GM21723 (cell line): ENCODE measurements around the gene PARP16.

ENCODE experiments used
- ATAC-seq: cut with Tn5 transposase; IDR thresholded peaks from one replicate; pipeline ENCODE4 v1.9.1; 2021; ENCODE audit warnings: mild to moderate bottlenecking, moderate library complexity; ENCODE audit not compliant: unreplicated experiment

PARP16 gene

DNA sequence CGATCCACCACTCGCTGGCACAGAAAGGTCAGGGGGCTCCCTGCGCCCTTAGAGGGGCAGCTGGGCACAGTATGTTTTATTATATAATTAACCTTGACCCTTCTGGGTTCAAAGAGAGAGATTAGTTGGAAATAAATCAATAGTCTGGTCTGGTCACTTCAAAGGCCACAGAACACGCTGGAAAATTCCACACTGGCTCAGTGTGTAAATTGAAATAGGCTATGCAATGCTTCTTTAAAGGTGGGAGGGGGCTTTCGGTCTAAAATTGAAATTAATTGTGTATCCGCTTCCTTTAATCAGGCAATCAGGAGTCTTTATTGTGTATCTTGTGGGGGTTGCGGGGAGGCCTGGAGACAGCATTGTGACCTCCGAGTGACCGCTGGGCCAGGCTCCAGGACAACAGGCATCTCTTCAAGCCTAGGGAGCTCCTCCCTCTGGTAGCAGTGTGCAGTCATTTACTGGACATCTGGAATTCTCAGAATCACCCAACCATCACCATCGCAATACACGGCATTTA, 25.8 kb upstream of the PARP16 start:
- ATAC-seq: no peak

GRCh38 chr15:65311760-65312159, 25.1 kb upstream of the PARP16 start:
- no peak for ATAC-seq

GRCh38 chr15:65310431-65311137, 23.9 kb upstream of the PARP16 start:
- no peak for ATAC-seq

- no peak for ATAC-seq
These were observed 23.3 kb upstream of the PARP16 start for GRCh38 chr15:65309882-65310418.

DNA sequence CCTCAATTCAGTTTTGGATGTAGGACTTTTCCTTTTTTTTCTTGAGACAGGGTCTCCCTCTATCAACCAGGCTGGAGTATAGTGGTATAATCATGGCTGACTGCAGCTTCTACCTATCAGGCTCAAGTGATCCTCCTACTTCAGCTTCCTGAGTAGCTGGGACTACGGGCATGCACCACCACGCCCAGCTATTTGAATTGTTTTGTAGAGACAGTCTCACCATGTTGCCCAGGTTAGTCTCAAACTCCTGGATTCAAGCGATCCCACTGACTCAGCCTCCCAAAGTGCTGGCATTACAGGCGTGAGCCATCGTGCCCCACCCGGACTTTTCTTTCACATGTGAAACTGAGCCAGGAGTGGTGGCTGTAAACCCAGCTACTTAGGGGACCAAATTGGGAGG, 21.3 kb upstream of the PARP16 start:
- ATAC-seq: no peak

GRCh38 chr15:65306551-65306950, 19.9 kb upstream of the PARP16 start:
- no peak for ATAC-seq

- ATAC-seq: no peak
These were observed 19.1 kb upstream of the PARP16 start for GRCh38 chr15:65305776-65306175.

- no peak for ATAC-seq
These were observed 18.6 kb upstream of the PARP16 start for GRCh38 chr15:65305150-65305758.

GRCh38 chr15:65304381-65305149, 17.9 kb upstream of the PARP16 start, which contains the start of gene RNU5B-1:
TSS of gene RNU5B-1 (plus strand) at chr15:65304677.
- peak; percentile 68 for ATAC-seq

DNA sequence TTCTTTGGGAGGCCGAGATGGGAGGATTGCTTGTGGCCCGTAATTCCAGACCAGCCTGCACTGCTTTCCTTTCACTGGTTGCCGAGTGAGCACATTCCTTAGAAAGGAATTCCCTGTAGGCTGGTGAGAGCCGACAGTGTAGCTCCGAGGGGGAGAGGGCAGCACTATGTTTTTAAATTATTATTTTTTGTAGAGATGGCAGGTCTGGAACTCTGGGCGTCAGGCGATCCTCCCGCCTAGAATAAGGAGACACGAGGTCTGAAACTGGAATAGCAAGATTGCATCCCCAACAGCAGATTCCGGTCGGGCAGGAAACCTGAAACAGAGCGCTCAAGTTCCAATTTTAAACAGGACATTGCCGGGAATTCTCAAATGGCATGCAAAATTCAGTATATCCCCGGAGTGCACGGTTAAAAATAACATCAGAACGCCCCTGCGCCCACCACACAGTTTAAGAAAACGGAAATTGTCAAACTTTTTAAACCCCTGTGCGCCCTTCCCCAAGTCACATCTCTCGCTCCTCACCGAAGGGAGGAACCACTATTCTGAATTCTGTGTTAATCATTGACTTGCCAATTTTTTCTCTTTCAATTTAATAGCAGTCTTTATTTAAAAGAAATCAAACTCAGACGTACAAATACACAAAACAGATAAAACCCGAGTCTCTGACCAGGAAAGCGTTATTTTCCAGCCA, 17.2 kb upstream of the PARP16 start:
- peak; percentile 5 for ATAC-seq

DNA sequence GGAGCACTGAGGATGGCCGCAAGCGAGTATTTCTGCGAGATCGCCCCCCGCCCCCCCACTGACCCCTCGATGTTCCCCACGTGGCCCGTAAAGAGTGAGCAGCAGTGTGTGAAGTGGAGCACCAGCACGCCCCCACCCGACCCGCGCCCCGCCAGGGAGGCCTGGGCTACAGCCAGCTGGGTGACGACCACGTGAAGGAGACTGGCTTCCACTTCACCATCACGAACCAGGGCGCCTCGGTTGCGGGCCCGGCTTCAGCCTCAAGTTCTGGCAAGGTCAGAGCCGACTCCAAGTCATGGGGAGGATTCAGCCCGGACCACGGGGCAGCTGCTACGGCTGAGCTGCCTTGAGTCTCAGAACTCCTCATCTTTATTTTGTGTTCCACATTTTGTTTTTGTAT, 15.4 kb upstream of the PARP16 start:
- no peak for ATAC-seq

- no peak for ATAC-seq
These were observed 14.3 kb upstream of the PARP16 start for GRCh38 chr15:65300924-65301441.

GRCh38 chr15:65298731-65299130, 12.0 kb upstream of the PARP16 start:
- no peak for ATAC-seq

GRCh38 chr15:65292938-65293518, 6.3 kb upstream of the PARP16 start:
- no peak for ATAC-seq

- no peak for ATAC-seq
These were observed 3.5 kb upstream of the PARP16 start for GRCh38 chr15:65290228-65290627.

DNA sequence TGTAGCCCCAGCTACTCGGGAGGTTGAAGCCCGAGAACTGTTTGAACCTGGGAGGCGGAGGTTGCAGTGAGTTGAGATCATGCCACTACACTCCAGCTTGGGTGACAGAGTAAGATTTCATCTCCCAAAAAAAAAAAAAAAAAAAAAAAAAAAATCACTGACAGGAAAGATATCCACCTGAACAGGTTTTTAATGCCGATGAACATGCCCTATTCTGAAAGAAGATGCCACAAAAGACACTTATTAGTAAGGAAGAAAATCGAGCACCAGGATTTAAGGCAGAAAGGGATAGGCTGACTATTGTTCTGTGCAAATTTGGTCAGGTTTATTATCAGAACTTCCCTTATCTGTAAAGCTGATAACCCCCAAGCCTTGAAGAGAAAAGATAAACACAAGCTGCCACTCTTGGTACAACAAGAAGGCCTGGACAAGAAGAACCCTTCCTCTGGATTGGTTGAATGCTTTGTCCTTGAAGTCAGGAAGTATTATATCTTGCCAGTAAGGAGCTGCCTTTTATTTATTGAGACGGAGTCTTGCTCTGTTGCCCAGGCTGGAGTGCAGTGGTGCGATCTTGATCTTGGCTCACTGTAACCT, 2.7 kb upstream of the PARP16 start:
- no peak for ATAC-seq

- no peak for ATAC-seq
These were observed 805 bp upstream of the PARP16 start for GRCh38 chr15:65287520-65287855.

GRCh38 chr15:65286069-65286703, 497 bp downstream of the PARP16 start:
- ATAC-seq: peak; percentile 29

DNA sequence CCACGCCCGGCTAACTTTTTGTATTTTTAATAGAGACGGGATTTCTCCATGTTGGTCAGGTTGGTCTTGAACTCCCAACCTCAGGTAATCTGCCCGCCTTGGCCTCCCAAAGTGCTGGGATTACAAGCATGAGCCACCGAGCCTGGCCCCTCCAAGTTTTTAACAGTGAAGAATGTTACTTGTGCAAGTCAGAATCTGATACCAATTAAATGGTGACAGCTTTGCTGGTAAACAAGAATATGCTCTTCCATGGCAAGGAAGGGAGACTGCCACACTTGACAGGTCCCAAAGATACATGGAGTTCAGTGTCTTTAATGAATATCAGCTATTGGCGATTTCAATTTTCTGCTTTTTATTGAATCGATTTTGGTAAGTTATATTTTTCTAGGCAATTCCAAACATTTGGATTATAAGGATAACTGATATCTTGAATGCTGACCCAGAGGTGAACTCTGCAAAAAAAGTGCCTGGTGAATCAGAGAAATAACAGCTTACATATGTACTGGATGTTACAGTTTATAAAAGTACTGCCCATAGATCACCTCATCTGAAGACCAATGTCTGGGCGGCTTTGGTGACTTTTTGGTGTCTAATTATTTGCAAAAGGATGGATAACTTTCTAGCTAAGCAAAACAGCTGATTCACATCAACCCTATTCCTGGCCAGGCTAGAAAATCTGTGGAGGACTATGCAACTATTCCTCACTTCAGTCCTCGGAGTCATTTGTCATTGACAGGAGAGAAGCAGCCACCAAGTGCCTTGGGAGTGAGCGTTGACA, 1.2 kb downstream of the PARP16 start:
- ATAC-seq: no peak
